COLO668 (cell line): Measurements from ENCODE around the gene TRIM14.
A peak's percentile ranks its signal among the peaks of the same experiment; 100 is the strongest.
"Not testable (repeated sequence)": the region's sequence is repeated elsewhere in the genome, so short reads cannot be mapped to it uniquely, and the experiment has no call there.

ENCODE experiments used
- DNase-seq: peaks from one replicate; lab custom pipeline; 2025; ENCODE audit not compliant: unreplicated experiment; lab: John Stamatoyannopoulos, UW

The TRIM14 gene

GRCh38 chr9:98083566-98084183 lies 35.3 kb downstream of the TRIM14 start:
- DNase-seq = no peak

- no peak for DNase-seq
Measured at GRCh38 chr9:98083061-98083501, 35.9 kb downstream of the TRIM14 start.

GRCh38 chr9:98081477-98082219 lies 37.4 kb downstream of the TRIM14 start:
- DNase-seq = no peak

- no peak for DNase-seq
Measured at GRCh38 chr9:98080780-98081179, 38.2 kb downstream of the TRIM14 start.

- no peak for DNase-seq
Measured at GRCh38 chr9:98080326-98080725, 38.7 kb downstream of the TRIM14 start.

GRCh38 chr9:98078895-98079294 lies 40.1 kb downstream of the TRIM14 start:
- no peak for DNase-seq

- not testable (repeated sequence) for DNase-seq
Measured at GRCh38 chr9:98076514-98076890, 42.5 kb downstream of the TRIM14 start.

GRCh38 chr9:98075332-98075805 lies 43.7 kb downstream of the TRIM14 start:
- no peak for DNase-seq

- DNase-seq = peak; percentile 53
Measured at GRCh38 chr9:98074115-98074990, 44.7 kb downstream of the TRIM14 start.

GRCh38 chr9:98071737-98072136 lies 47.3 kb downstream of the TRIM14 start:
- DNase-seq = no peak

- no peak for DNase-seq
Measured at GRCh38 chr9:98070704-98071103, 48.3 kb downstream of the TRIM14 start.

GRCh38 chr9:98069551-98069950 lies 49.5 kb downstream of the TRIM14 start:
- DNase-seq = no peak

- no peak for DNase-seq
Measured at GRCh38 chr9:98067184-98067583, 51.8 kb downstream of the TRIM14 start.

GRCh38 chr9:98066235-98066634 lies 52.8 kb downstream of the TRIM14 start:
- DNase-seq = no peak

- DNase-seq = no peak
Measured at GRCh38 chr9:98064623-98065392, 54.2 kb downstream of the TRIM14 start.

- DNase-seq = no peak
Measured at GRCh38 chr9:98062161-98062560, 56.9 kb downstream of the TRIM14 start.

- peak; percentile 31 for DNase-seq
Measured at GRCh38 chr9:98057138-98057799, 61.8 kb downstream of the TRIM14 start.

GRCh38 chr9:98056269-98057137 lies 62.5 kb downstream of the TRIM14 start, which contains the start of gene NANS:
Gene NANS, plus strand, starts transcription at chr9:98056732. Its CDS starts 77 bp downstream, at chr9:98056809.
- DNase-seq = peak; percentile 94

GRCh38 chr9:98054376-98054951 lies 64.6 kb downstream of the TRIM14 start:
- no peak for DNase-seq
